DMS 273 treated with DMSO at 0.1 percent for 48 hours (cell line): ENCODE data around the gene RAB7B.

Source experiments
- DNase-seq: peaks from one replicate; lab custom pipeline; 2025; lab: John Stamatoyannopoulos, UW

RAB7B gene

GRCh38 chr1:205948886-205949285 lies 54.3 kb downstream of the RAB7B start:
- DNase-seq = no peak

- no peak for DNase-seq
Measured at GRCh38 chr1:205948039-205948438, 55.2 kb downstream of the RAB7B start.

GRCh38 chr1:205947024-205947423 lies 56.2 kb downstream of the RAB7B start:
- no peak for DNase-seq

GRCh38 chr1:205945069-205945468 lies 58.1 kb downstream of the RAB7B start:
- no peak for DNase-seq

GRCh38 chr1:205944525-205944924 lies 58.7 kb downstream of the RAB7B start:
- no peak for DNase-seq

- DNase-seq = no peak
Measured at GRCh38 chr1:205943245-205943644, 60.0 kb downstream of the RAB7B start, which contains the start of gene SLC26A9. TSS of gene SLC26A9 (minus strand) at chr1:205943456. CDS start at chr1:205935820, 7,636 bp downstream.

- no peak for DNase-seq
Measured at GRCh38 chr1:205942631-205943159, 60.5 kb downstream of the RAB7B start.

GRCh38 chr1:205940710-205941109 lies 62.5 kb downstream of the RAB7B start:
- no peak for DNase-seq

- DNase-seq = no peak
Measured at GRCh38 chr1:205939690-205940330, 63.4 kb downstream of the RAB7B start.

GRCh38 chr1:205938682-205939081 lies 64.5 kb downstream of the RAB7B start:
- DNase-seq = no peak

GRCh38 chr1:205936846-205937586 lies 66.2 kb downstream of the RAB7B start:
- no peak for DNase-seq

GRCh38 chr1:205936311-205936710 lies 66.9 kb downstream of the RAB7B start:
- no peak for DNase-seq

GRCh38 chr1:205935869-205936268 lies 67.3 kb downstream of the RAB7B start:
- no peak for DNase-seq

- DNase-seq = no peak
Measured at GRCh38 chr1:205934788-205935187, 68.4 kb downstream of the RAB7B start.

- no peak for DNase-seq
Measured at GRCh38 chr1:205933671-205934618, 69.2 kb downstream of the RAB7B start.

GRCh38 chr1:205932776-205933175 lies 70.4 kb downstream of the RAB7B start:
- DNase-seq = no peak

GRCh38 chr1:205930799-205931281 lies 72.4 kb downstream of the RAB7B start:
- DNase-seq = no peak

GRCh38 chr1:205930195-205930577 lies 73.0 kb downstream of the RAB7B start:
- no peak for DNase-seq

- DNase-seq = no peak
Measured at GRCh38 chr1:205929496-205930194, 73.5 kb downstream of the RAB7B start.

GRCh38 chr1:205928317-205928716 lies 74.9 kb downstream of the RAB7B start:
- DNase-seq = no peak

- no peak for DNase-seq
Measured at GRCh38 chr1:205927676-205928075, 75.5 kb downstream of the RAB7B start.
